HG02763 (cell line): ENCODE results near the gene TMCC1.
A peak's percentile ranks its signal among the peaks of the same experiment; 100 is the strongest.
"Not testable (repeated sequence)": the region's sequence is repeated elsewhere in the genome, so short reads cannot be mapped to it uniquely, and the experiment has no call there.

Source experiments
- ATAC-seq: cut with Tn5 transposase; IDR thresholded peaks from one replicate; pipeline ENCODE4 v1.9.1; 2021; ENCODE audit warnings: mild to moderate bottlenecking, moderate library complexity; ENCODE audit not compliant: unreplicated experiment

Gene TMCC1

GRCh38 chr3:129655291-129655700 lies 238.2 kb downstream of the TMCC1 start:
- no peak for ATAC-seq

GRCh38 chr3:129654131-129654530 lies 239.4 kb downstream of the TMCC1 start:
- no peak for ATAC-seq

DNA sequence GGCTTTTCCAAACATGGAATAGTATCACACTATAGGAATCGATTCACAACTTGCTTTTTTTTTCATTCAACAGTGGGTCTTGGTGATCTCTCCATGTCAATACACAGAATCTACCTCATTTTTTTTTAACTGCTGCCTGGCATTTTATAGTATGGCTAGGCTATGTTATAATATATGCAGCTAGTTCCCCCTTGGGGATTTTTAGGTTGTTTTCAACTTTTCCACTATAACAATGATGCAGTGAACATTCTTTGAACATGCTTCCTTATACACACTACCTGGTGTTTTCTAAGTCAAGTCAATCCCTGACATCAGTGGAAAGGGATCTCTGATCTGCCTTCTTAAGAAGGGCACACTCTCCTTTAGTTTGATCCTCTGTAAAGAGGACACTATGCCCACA lies 240.5 kb downstream of the TMCC1 start:
- ATAC-seq, result no peak

DNA sequence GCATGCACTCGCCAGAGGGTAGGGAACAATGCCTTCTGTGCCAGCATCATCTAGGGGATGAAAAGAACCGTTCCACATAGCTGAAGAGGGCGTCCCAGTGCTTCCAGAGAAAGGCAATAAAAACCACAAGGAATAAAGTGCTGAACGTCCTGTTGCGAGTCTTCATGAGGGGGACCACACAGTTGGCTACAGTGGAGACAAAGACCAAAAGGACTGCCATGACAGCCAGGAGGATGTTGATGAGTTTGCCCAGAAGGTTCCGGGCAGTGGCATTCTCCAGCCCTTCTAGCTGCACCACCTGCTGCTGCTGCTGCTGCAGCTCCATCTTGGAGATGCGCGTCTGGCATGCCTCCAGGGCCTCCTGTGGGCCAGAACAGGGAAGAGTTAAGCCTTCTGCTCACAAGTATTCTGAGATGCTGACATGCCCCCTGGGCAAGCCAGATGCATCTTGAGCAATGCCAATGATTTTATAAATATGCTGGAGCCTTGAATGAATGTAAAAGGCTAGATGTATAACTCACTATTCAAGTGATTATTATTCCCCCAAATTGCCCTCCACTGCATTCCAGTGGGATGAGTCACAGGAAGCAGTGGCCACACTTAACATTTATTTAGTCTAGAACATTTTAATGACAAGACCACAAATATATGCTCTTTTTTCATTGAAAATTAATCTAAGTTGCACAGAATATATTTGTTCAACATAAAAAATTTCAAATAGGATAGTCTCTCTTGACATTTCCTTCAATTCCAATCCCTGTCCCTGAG lies 241.9 kb downstream of the TMCC1 start:
- ATAC-seq, result no peak

- no peak for ATAC-seq
Observed at GRCh38 chr3:129650256-129650872, 243.1 kb downstream of the TMCC1 start.

DNA sequence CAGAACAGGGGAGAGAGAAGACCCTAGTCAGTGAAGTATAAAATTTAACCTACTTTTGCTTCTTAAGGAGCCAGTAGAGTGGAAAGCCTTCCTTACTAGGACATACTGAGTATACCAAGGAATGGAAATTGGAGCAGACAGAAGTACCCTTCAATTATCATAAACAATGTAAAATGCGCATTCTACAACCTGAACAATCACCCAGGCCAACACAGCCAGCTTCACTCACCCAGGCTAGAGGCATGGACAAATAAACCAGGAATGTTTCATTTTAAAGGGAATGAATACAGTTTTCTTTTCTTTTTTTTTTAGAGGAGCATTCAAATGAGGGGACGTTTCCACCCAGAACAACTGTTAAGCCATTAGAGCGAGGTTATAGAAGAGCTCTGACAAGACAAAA lies 245.1 kb downstream of the TMCC1 start:
- no peak for ATAC-seq

GRCh38 chr3:129645286-129645685 lies 248.2 kb downstream of the TMCC1 start:
- ATAC-seq, result no peak

GRCh38 chr3:129644836-129645235 lies 248.7 kb downstream of the TMCC1 start:
- ATAC-seq, result no peak

- ATAC-seq, result not testable (repeated sequence)
Observed at GRCh38 chr3:129641567-129642260, 251.8 kb downstream of the TMCC1 start.

- not testable (repeated sequence) for ATAC-seq
Observed at GRCh38 chr3:129640985-129641384, 252.5 kb downstream of the TMCC1 start.

DNA sequence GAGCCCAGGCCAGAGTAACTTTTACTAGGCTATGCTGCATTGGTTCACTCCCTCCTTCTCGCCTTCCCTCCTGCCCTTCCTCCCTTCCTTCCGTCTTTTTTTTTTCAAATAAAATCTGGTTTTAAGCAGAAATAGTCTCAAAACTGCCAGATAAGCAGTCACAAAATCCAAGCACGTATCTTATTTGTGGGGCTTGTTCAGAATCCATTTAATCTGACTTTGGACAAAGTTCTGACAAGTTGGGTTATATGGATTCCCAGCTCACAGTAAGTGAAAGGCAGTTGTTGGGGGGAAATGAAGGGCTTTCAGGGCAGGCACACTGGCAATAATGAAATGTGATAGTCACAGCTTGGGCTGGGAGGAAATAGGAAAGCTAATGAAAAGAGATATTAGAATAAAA lies 255.0 kb downstream of the TMCC1 start:
- no peak for ATAC-seq

GRCh38 chr3:129636082-129636481 lies 257.4 kb downstream of the TMCC1 start:
- no peak for ATAC-seq

DNA sequence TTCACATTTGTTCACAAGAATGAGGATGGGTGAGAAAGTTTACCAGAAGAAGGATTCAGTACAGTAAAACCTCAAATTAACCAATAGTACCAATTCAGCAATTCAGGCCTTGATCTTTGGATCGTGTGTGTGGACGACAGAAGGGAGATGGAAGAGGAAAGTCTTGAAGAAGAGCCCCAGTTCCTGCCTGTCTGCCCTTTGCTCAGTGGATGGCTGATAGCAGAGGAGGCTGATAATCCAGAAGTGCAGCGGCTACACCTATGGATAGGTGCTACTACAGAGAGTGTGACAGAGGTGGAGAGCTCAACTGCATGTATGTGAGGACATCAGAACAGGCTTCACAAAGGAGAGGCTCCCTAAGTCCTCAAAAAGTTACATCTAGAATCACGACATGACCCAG lies 257.9 kb downstream of the TMCC1 start:
- ATAC-seq, result no peak

- ATAC-seq, result no peak
Observed at GRCh38 chr3:129633751-129634481, 259.6 kb downstream of the TMCC1 start.

GRCh38 chr3:129632977-129633376 lies 260.5 kb downstream of the TMCC1 start:
- ATAC-seq, result no peak

GRCh38 chr3:129632556-129632955 lies 261.0 kb downstream of the TMCC1 start:
- no peak for ATAC-seq

- no peak for ATAC-seq
Observed at GRCh38 chr3:129632056-129632455, 261.5 kb downstream of the TMCC1 start.

DNA sequence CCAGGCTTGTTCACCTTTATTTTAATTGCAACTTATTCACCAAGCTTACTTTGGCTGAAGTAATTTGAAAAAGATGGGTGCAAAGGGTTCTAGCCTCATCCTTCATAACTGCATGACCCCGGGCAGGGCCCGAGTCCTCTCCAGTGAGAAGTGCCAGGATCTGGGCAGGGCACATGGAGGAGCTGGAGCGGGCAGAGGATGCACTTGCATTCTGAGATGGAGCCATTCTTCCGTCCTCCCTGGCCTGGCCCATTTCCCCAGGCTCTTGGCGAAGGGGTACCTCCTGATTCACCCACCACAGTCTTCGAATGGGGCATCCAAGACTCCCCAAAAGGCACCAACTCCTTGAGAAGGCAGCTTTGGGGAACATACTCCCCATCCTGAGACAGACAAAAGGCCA lies 264.5 kb downstream of the TMCC1 start:
- no peak for ATAC-seq

DNA sequence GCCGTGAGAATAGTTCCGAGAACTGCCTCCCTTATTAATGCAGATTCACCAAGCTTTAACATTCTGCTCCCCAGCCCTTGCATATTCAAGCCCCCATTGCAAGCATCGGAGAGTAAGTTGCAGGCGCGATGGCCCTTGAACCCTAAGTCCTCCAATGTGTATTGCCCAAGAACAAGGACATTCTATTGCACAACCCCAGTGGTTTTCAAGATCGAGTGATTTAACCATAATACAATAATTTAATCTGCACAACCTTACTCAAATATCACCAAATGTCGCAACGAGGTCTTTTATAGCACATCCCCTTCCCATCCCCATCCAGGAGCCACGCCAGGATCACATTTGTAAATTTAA lies 265.4 kb downstream of the TMCC1 start:
- ATAC-seq, result no peak

DNA sequence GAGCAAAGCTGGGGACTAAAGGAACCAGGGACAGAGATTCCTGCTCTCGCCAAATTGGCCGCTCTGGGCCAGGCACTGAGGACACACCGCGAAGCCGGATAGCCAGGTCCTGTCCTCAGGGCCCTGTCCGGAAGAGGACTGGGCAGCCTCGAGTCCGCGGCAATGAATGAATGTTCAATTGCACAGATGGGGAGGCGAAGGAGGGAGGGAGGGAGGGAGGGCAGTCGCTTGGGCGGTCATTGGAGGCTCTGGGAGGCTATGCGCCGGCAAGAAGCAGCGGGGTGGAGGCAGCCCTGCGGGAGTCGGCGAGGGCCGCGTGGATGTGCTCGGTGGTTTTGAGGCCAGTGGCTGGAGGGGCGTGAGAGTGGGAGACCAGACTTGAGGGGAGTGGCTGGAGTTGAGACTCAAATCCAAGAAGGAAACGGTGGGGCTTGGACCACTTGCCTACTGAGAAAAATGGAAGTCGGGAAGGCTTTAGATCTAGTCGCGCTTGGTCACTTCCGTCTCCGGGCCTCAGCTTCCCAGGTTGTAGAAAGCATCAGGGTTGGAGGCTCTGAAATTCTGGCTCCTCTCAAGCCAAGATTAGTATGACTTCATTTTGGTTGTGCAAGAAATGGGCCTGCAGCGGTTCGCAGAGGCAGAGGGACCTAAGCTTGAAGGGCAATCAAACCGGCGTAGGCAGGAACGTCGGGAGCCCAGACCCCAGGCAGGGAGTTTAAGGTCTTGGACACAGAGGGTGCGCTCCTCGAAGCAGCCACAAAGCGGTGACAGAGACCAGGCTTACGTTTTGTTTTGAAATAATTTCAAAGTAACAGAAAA lies 266.0 kb downstream of the TMCC1 start:
- peak; percentile 7 for ATAC-seq
